IMR-90 (cell line): ENCODE data around the gene CEMIP2. TPM values are rescaled to one million over a fixed set of nuclear protein-coding genes. Genes with fewer than 3 reads are reported as not detected.

ENCODE experiments used
- ATAC-seq: fragments of 200-7000 bp; cut with Tn5 transposase; 2 replicates; pipeline ENCODE4 v1.9.1; 2020; ENCODE audit warnings: low read depth, mild to moderate bottlenecking, moderate library complexity
- BruUV-seq: library from RNA; stranded (reverse); fragments of 400-500 nt; replicated peaks from 2 replicates; lab custom pipeline; 2021; lab: Mats Ljungman, UMichigan
- CTCF ChIA-PET: fragments of 300-600 bp; formaldehyde crosslinking; extraction: SDS; loops from one replicate; lab custom pipeline; 2021; ENCODE audit warnings: antibody characterized with exemption; lab: Yijun Ruan, JAX
- POLR2A ChIA-PET: fragments of 300-600 bp; sonication (Branson Sonifier 250); formaldehyde crosslinking; loops from one replicate; lab custom pipeline; 2022; ENCODE audit warnings: antibody characterized with exemption; ENCODE audit not compliant: unreplicated experiment; lab: Charles Lee
- DNase-seq: peaks from one replicate; pipeline ENCODE4 v3.0.0; 2013
- H2AFZ ChIP-seq: replicated peaks from 2 replicates; pipeline ENCODE3; 2013; ENCODE audit warnings: low read length, mild to moderate bottlenecking; ENCODE audit not compliant: poor library complexity
- H2AK5ac ChIP-seq: 2 replicates; pipeline ENCODE4 v1.6.1; 2013; ENCODE audit warnings: low read depth, low read length, inconsistent platforms
- H2AK9ac ChIP-seq: replicated peaks from 2 replicates; pipeline ENCODE3; 2013; ENCODE audit warnings: mild to moderate bottlenecking, low read depth, low read length, moderate library complexity; ENCODE audit not compliant: poor library complexity
- H2BK120ac ChIP-seq: 2 replicates; pipeline ENCODE4 v1.6.1; 2013; ENCODE audit warnings: low read depth, low read length, inconsistent platforms
- H2BK15ac ChIP-seq: 3 replicates; pipeline ENCODE4 v1.6.1; 2013; ENCODE audit warnings: low read depth, low read length, inconsistent platforms
- H2BK20ac ChIP-seq: 2 replicates; pipeline ENCODE4 v1.6.1; 2013; ENCODE audit warnings: low read depth, mild to moderate bottlenecking, inconsistent platforms, low read length, moderate library complexity
- H2BK5ac ChIP-seq: 2 replicates; pipeline ENCODE4 v1.6.1; 2013; ENCODE audit warnings: mild to moderate bottlenecking, low read depth, low read length, inconsistent platforms; ENCODE audit not compliant: poor library complexity, severe bottlenecking
- H3K14ac ChIP-seq: replicated peaks from 2 replicates; pipeline ENCODE4 v1.6.1; 2013; ENCODE audit warnings: low read depth, low read length, inconsistent platforms
- H3K18ac ChIP-seq: 2 replicates; pipeline ENCODE4 v1.6.1; 2013; ENCODE audit warnings: low read depth, low read length, control low read depth
- H3K23ac ChIP-seq: 2 replicates; pipeline ENCODE4 v1.6.1; 2013; ENCODE audit warnings: low read depth, low read length, inconsistent platforms
- H3K27ac ChIP-seq: 2 replicates; pipeline ENCODE4 v1.5.1; 2013; ENCODE audit warnings: mild to moderate bottlenecking, control low read depth, low read length; ENCODE audit not compliant: insufficient read depth
- H3K27me3 ChIP-seq: 2 replicates; pipeline ENCODE4 v1.6.1; 2013; ENCODE audit warnings: low read length; ENCODE audit not compliant: control insufficient read depth, insufficient read depth
- H3K36me3 ChIP-seq: 2 replicates; pipeline ENCODE4 v1.6.1; 2013; ENCODE audit warnings: low read length, mixed read lengths; ENCODE audit not compliant: control insufficient read depth, insufficient read depth
- H3K4ac ChIP-seq: 2 replicates; pipeline ENCODE4 v1.6.1; 2013; ENCODE audit warnings: low read depth, low read length, inconsistent platforms
- H3K4me1 ChIP-seq: 2 replicates; pipeline ENCODE4 v1.6.1; 2013; ENCODE audit warnings: low read length, mixed read lengths; ENCODE audit not compliant: control insufficient read depth, insufficient read depth
- H3K4me2 ChIP-seq: 2 replicates; pipeline ENCODE4 v1.6.1; 2013; ENCODE audit warnings: low read depth, mild to moderate bottlenecking, control low read depth, low read length, moderate library complexity
- H3K4me3 ChIP-seq: 2 replicates; pipeline ENCODE4 v1.5.1; 2013; ENCODE audit warnings: low read depth, mild to moderate bottlenecking, control low read depth, low read length, moderate library complexity; ENCODE audit not compliant: insufficient read depth
- H3K56ac ChIP-seq: 2 replicates; pipeline ENCODE4 v1.6.1; 2013; ENCODE audit warnings: low read length, inconsistent platforms; ENCODE audit not compliant: insufficient read depth; ENCODE audit errors: extremely low read depth
- H3K79me1 ChIP-seq, 2 experiments: 2 replicates each; pipeline ENCODE4 v1.6.1; 2013; ENCODE audit warnings: low read length in 2 of 2, inconsistent platforms in 1 of 2, low read depth in 1 of 2
- H3K9ac ChIP-seq: 2 replicates; pipeline ENCODE4 v1.6.1; 2013; ENCODE audit warnings: low read depth, low read length, control low read depth
- H3K9me1 ChIP-seq: 2 replicates; pipeline ENCODE4 v1.6.1; 2013; ENCODE audit warnings: low read length, inconsistent platforms; ENCODE audit not compliant: insufficient read depth
- H3K9me3 ChIP-seq: 2 replicates; pipeline ENCODE4 v1.6.1; 2013; ENCODE audit warnings: low read length; ENCODE audit not compliant: control insufficient read depth, insufficient read depth
- H4K20me1 ChIP-seq: 2 replicates; pipeline ENCODE4 v1.6.1; 2013; ENCODE audit warnings: low read length, inconsistent platforms; ENCODE audit not compliant: insufficient read depth
- H4K5ac ChIP-seq: 2 replicates; pipeline ENCODE4 v1.6.1; 2013; ENCODE audit warnings: mild to moderate bottlenecking, low read depth, low read length, control low read depth
- H4K8ac ChIP-seq, 2 experiments: 2 replicates each; pipeline ENCODE4 v1.6.1; 2013; ENCODE audit warnings: low read depth in 2 of 2, low read length in 2 of 2, control low read depth in 1 of 2, inconsistent platforms in 1 of 2
- H4K91ac ChIP-seq: 2 replicates; pipeline ENCODE4 v1.6.1; 2013; ENCODE audit warnings: low read depth, low read length, inconsistent platforms; ENCODE audit not compliant: insufficient read depth
- BHLHE40 ChIP-seq: fragments of 150-350 bp; IDR thresholded peaks from 2 replicates; pipeline ENCODE4 v1.6.1; 2016; ENCODE audit warnings: mild to moderate bottlenecking, low read depth, low read length
- CEBPB ChIP-seq: IDR thresholded peaks from 2 replicates; pipeline ENCODE4 v1.6.1; 2012; ENCODE audit warnings: low read depth, low read length, improper control_type of control experiment
- CHD1 ChIP-seq: IDR thresholded peaks from 2 replicates; pipeline ENCODE4 v1.6.1; 2012; ENCODE audit warnings: low read depth, low read length, improper control_type of control experiment
- CTCF ChIP-seq: conservative IDR thresholded peaks from 2 replicates; pipeline ENCODE4 v1.5.1; 2012; ENCODE audit warnings: mild to moderate bottlenecking, low read depth, low read length, improper control_type of control experiment
- ELK1 ChIP-seq: fragments of 150-350 bp; IDR thresholded peaks from 2 replicates; pipeline ENCODE4 v1.6.1; 2016; ENCODE audit warnings: low read depth, mild to moderate bottlenecking, low read length, moderate library complexity, borderline replicate concordance
- FOS ChIP-seq: fragments of 150-350 bp; IDR thresholded peaks from 2 replicates; pipeline ENCODE4 v1.6.1; 2016; ENCODE audit warnings: low read depth, low read length
- MXI1 ChIP-seq: IDR thresholded peaks from 2 replicates; pipeline ENCODE4 v1.6.1; 2012; ENCODE audit warnings: low read depth, mild to moderate bottlenecking, low read length, moderate library complexity, borderline replicate concordance
- NFE2L2 ChIP-seq: fragments of 150-350 bp; IDR thresholded peaks from 2 replicates; pipeline ENCODE4 v1.6.1; 2016; ENCODE audit warnings: low read depth, mild to moderate bottlenecking, low read length
- POLR2A ChIP-seq: IDR thresholded peaks from 2 replicates; pipeline ENCODE4 v1.6.1; 2012; ENCODE audit warnings: mild to moderate bottlenecking, low read depth, low read length
- RAD21 ChIP-seq: IDR thresholded peaks from 2 replicates; pipeline ENCODE4 v1.6.1; 2012; ENCODE audit warnings: low read length, improper control_type of control experiment
- RCOR1 ChIP-seq: IDR thresholded peaks from 2 replicates; pipeline ENCODE4 v1.6.1; 2012; ENCODE audit warnings: mild to moderate bottlenecking, low read length, improper control_type of control experiment; ENCODE audit not compliant: insufficient replicate concordance
- RFX5 ChIP-seq: IDR thresholded peaks from 2 replicates; pipeline ENCODE4 v1.8.0; 2012; ENCODE audit warnings: low read depth, mild to moderate bottlenecking, low read length, moderate library complexity
- SMC3 ChIP-seq: fragments of 150-350 bp; IDR thresholded peaks from 2 replicates; pipeline ENCODE4 v1.6.1; 2016; ENCODE audit warnings: low read depth, mild to moderate bottlenecking, antibody characterized with exemption, low read length, moderate library complexity
- USF2 ChIP-seq: fragments of 150-350 bp; IDR thresholded peaks from 2 replicates; pipeline ENCODE4 v1.6.1; 2017; ENCODE audit warnings: mild to moderate bottlenecking, antibody characterized with exemption, low read length, low read depth
- dilution Hi-C: fragments of 300-500 bp; cut with HindIII; formaldehyde crosslinking; loops from one replicate; pipeline ENCODE4 v1.14.3; 2018; ENCODE audit warnings: low sequenced_read_pairs; ENCODE audit not compliant: unreplicated experiment
- in situ Hi-C: fragments of 300-500 bp; cut with MboI; formaldehyde crosslinking; loops from 3 replicates; pipeline ENCODE4 v1.14.3; 2019; ENCODE audit warnings: low sequenced_read_pairs, inconsistent platforms, mixed read lengths
- intact Hi-C: fragments of 100-400 bp; cut with micrococcal nuclease; formaldehyde crosslinking; loops from 2 replicates; pipeline ENCODE4 v1.10.0; 2022
- polyA plus RNA-seq, 3 experiments: library from polyadenylated mRNA; depleted of rRNA; stranded (reverse); fragments of >200 nt; gene quantifications; 2 replicates each; pipeline ENCODE4 v1.2.3, GENCODE V29; 2012; ENCODE audit warnings: low replicate concordance in 1 of 3
- total RNA-seq: library from RNA; depleted of rRNA; stranded (reverse); fragments of >200 nt; gene quantifications from 2 replicates; pipeline ENCODE4 v1.2.3, GENCODE V29; 2012

The CEMIP2 gene
- total and polyA plus RNA-seq, 2 of the 4 experiments (the other 2 are of a cell fraction) = 65.2 to 67.4 TPM

GRCh38 chr9:71721855-71722254, 46.5 kb downstream of the CEMIP2 start:
- peak overlapping the region; percentile 50; the same call in 1 of the 2 replicates for H3K4me2 ChIP-seq
- no peak overlapping the region; the same call in 1 of the 2 replicates for H3K4ac ChIP-seq
- H2BK120ac ChIP-seq = 0 out of 2 replicates have a peak overlapping the region, but pooled peaks have one; percentile 14
- H3K27me3 ChIP-seq = no peaks in the 10 kb centered on the region
- ChIA-PET CTCF (interaction anchor here (0.6 to 1.0 kb wide), 2 partner anchors 40 to 97 kb away, joined by 3 read pairs; no protein-coding TSS in a partner anchor), POLR2A (interaction anchor here (0.9 kb wide), 1 partner anchor 14 kb away, joined by 3 read pairs; no protein-coding TSS in a partner anchor)
- no peak overlapping the region for H2AK5ac ChIP-seq
- H3K36me3 ChIP-seq = peaks cover 15% of the 10 kb centered on the region
- H2BK20ac ChIP-seq = peak overlapping the region; percentile 20; the same call in 1 of the 2 replicates
- H3K4me3 ChIP-seq = no peak overlapping the region
- H3K27ac ChIP-seq = no peak overlapping the region
- no peak overlapping the region for H2BK15ac ChIP-seq
- no TSS peak for BruUV-seq
- peak overlapping the region; percentile 96 for H2BK5ac ChIP-seq
- TF ChIP-seq SMC3 (no peak), NFE2L2 (no peak), CEBPB (no peak), MXI1 (no peak), CHD1 (no peak), FOS (no peak; the same call in 1 of the 2 replicates), RAD21 (no peak), RFX5 (no peak), BHLHE40 (no peak), CTCF (no peak), RCOR1 (no peak), USF2 (no peak), POLR2A (no peak), ELK1 (no peak)
- in situ Hi-C loops = loop anchor here (5.0 kb wide), 1 partner anchor 45 kb away; the partner anchor contains the start of gene CEMIP2
- dilution Hi-C loops = no loop called here
- peak; percentile 71 for ATAC-seq
- H3K79me1 ChIP-seq = peaks cover 15 to 27% of the 10 kb centered on the region in 2 experiments
- H3K18ac ChIP-seq = no peak overlapping the region
- H4K8ac ChIP-seq = no peak overlapping the region
- H3K9me1 ChIP-seq = peaks cover 9% of the 10 kb centered on the region
- no peak overlapping the region for H2AFZ ChIP-seq
- peak; percentile 59 for DNase-seq
- no peak overlapping the region for H4K91ac ChIP-seq
- intact Hi-C loops = loop anchor here (2.0 kb wide), 1 partner anchor 41 kb away; no protein-coding TSS in a partner anchor
- H4K5ac ChIP-seq = no peak overlapping the region
- H3K9me3 ChIP-seq = no peaks in the 10 kb centered on the region
- H4K20me1 ChIP-seq = no peaks in the 10 kb centered on the region; the same call in 1 of the 2 replicates
- no peak overlapping the region; the same call in 1 of the 2 replicates for H3K23ac ChIP-seq
- no peak overlapping the region for H2AK9ac ChIP-seq
- no peak overlapping the region for H3K9ac ChIP-seq
- H3K14ac ChIP-seq = no peak overlapping the region
- H3K56ac ChIP-seq = no peak overlapping the region
- H3K4me1 ChIP-seq = peaks cover 8% of the 10 kb centered on the region
